Retinal pigment epithelial cell (primary cell): ENCODE data around the gene UBE2QL1.
"Not testable (repeated sequence)": the region's sequence is repeated elsewhere in the genome, so short reads cannot be mapped to it uniquely, and the experiment has no call there.

ENCODE experiments used
- DNase-seq: peaks from one replicate; pipeline ENCODE4 v3.0.0-alpha.2; 2010; ENCODE audit warnings: low read depth
- H3K4me3 ChIP-seq: 2 replicates; pipeline ENCODE4 v1.5.1; 2011; ENCODE audit warnings: mild to moderate bottlenecking, low read length, control low read depth, moderate library complexity
- TF ChIP-seq, protein P1 (sequence below): conservative IDR thresholded peaks from 2 replicates; pipeline ENCODE4 v1.5.1; 2011; ENCODE audit warnings: low read depth, low read length, control low read depth, inconsistent platforms

The UBE2QL1 gene

DNA sequence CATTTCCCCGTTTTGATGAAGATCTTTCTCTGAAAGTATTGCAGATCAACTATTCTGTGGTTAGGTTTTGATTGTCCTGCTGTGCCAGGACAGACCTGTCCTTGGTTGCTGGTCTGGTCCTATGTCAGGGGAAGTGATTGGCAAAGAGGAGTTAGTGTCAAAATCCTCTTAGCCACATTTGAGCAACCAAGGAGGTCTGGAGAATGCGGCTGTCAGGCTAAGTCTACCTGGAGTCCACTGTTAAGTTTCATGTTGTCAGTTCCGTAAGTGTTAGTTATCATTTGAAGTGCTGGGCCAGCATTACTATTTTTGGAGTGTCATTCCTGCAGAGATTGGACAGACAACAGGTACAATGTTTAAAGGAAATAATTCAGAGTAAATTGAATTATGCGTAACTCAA, 62.3 kb downstream of the UBE2QL1 start:
- no peak for DNase-seq
- TF ChIP-seq, protein P1, sequence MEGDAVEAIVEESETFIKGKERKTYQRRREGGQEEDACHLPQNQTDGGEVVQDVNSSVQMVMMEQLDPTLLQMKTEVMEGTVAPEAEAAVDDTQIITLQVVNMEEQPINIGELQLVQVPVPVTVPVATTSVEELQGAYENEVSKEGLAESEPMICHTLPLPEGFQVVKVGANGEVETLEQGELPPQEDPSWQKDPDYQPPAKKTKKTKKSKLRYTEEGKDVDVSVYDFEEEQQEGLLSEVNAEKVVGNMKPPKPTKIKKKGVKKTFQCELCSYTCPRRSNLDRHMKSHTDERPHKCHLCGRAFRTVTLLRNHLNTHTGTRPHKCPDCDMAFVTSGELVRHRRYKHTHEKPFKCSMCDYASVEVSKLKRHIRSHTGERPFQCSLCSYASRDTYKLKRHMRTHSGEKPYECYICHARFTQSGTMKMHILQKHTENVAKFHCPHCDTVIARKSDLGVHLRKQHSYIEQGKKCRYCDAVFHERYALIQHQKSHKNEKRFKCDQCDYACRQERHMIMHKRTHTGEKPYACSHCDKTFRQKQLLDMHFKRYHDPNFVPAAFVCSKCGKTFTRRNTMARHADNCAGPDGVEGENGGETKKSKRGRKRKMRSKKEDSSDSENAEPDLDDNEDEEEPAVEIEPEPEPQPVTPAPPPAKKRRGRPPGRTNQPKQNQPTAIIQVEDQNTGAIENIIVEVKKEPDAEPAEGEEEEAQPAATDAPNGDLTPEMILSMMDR: no peak

DNA sequence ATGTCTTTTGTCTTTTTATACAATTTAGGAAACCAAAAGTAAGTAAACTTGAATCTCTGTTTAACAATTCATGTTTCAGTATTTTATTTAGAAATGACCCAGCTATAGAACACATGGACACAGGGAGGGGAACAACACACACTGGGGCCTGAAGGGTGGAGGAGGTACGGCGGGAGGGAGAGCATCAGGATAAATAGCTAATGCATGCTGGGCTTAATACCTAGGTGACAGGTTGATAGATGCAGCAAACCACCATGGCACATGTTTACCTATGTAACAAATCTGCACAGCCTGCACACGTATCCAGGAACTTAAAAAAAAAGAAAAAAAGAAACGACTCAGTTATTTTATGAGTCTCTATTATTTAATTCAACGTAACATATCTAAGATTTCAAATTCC, 67.2 kb downstream of the UBE2QL1 start:
- H3K4me3 ChIP-seq, DNase-seq: not testable (repeated sequence)

More for the DNA sequence above, 62.3 kb downstream of the UBE2QL1 start:
- H3K4me3 ChIP-seq: no peak overlapping the region

DNA sequence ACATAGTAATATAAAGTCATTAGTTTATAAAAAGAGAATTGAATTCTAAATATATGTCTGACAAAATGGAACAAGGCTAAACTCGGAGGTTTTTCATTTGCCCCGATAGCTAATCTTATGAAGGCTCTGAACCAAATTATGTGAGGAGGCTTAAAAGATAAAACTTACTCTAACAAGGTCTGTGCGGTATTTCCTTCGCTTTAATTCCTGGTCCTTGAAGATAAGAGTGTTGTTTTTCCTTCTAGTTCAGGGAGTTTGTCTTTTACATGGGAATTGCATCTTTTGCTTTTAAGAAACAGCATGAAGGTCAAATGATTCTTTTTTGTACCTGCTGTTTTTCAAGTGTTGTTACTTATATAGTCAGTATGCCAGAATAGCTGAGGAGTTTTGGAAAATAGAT, 68.2 kb downstream of the UBE2QL1 start:
- H3K4me3 ChIP-seq: no peak overlapping the region
- DNase-seq: no peak
- TF ChIP-seq, protein P1: no peak

DNA sequence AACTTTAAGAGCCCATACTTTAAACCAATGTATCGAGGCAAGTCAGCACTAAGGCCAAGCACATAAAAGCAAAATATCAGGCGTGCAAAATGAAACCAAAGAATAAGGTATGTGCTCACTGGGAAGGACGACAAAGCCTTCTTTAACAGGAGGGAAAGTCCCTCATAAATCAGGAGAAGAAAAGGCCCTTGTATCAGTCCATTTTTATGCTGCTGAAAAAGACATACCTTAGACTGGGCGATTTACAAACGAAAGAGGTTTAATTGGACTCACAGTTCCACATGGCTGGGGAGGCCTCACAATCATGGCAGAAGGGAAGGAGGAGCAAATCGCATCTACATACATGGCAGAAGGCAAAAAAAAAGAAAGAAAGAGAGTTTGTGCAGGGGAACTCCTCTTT, 68.9 kb downstream of the UBE2QL1 start:
- no peak overlapping the region for H3K4me3 ChIP-seq
- DNase-seq: no peak
- TF ChIP-seq, protein P1: no peak

DNA sequence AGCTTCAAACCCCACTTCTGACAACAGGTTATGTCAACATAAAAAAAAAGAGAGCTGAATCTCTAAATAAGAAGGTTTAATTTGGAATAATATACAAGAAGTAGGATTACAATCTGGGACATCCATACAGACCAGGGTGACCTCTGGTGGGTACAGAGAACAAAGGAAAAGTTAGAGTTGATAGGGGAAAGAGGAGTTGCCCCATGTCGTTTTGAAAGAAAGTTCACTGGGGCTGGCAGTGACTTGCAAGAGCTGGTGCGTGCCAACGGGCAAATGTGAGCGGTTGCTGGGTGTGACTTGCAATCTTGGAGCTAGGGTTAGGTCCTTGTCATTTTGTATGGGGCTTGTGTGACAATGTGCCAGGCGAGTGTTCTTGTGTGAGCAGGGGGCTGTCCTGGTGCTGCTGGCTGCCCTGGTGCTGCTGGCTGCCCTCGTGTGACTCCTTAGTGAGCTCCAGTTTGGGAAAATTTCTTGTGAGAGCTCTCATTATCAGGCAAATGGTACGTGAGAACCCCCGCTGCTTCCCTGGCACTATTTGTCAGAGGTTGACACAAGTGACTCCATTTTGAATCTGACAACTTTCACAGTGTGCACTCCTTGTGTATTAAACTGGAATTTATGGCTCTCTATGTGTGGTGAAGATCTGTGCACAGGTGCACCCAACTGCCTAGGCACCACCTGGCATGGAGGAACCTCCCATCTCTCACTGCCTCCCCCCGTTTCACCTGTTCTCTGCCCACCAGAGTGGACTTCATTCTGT, 69.8 kb downstream of the UBE2QL1 start:
- DNase-seq: no peak
- TF ChIP-seq, protein P1: no peak

DNA sequence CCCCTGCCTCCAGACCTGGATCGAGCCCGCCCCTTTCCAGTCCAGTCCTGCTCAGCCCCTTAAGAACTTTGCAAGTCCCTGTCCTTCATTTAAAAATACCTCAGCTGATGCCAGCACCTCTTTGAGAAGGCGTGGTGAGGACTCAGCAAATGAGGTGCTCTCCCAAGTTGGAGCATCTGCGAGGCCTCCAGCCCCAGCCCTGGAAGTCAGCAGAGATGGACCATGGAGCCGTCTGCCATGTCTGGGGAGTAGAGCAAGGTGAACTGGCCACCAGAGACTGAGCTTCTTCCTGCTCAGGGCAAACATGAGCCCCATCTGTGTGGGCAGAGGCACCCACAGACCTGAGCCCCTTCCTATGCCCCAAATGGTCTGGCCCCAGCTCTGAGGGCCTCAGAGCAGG, 71.5 kb downstream of the UBE2QL1 start:
- H3K4me3 ChIP-seq: no peak overlapping the region
- no peak for DNase-seq
- TF ChIP-seq, protein P1: no peak

More for the DNA sequence above, 69.8 kb downstream of the UBE2QL1 start:
- no peak overlapping the region for H3K4me3 ChIP-seq

DNA sequence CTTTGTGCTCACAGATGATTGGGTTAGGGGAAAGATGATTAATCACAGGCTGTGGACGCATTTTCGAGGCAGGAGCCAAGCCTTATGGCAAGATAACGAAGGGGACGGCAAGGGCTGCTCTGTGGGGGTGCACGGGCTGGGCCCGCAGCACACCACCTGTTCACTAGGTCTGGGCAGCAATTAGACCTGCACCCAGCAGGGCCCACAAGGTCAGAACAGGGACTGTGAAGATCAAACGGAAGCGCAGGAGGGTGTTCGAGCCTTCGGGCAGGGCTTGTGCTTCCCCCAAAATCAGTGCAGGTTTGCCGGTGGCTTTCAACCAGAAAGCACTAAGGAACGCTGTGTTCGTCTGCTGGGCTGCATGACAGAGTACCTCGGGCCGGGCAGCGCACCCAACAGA, 73.7 kb downstream of the UBE2QL1 start:
- DNase-seq: no peak
- TF ChIP-seq, protein P1: no peak
- H3K4me3 ChIP-seq: no peak overlapping the region
